H1 (cell line): Measurements from ENCODE around the gene CAV3. TPM values are rescaled to one million over a fixed set of nuclear protein-coding genes. Genes with fewer than 3 reads are reported as not detected.

Source experiments
- CTCF ChIA-PET: fragments of 300-600 bp; sonication (Branson Sonifier 250); formaldehyde crosslinking; loops from one replicate; lab custom pipeline; 2021; ENCODE audit not compliant: partially characterized antibody; lab: Charles Lee
- POLR2A ChIA-PET: fragments of 300-600 bp; sonication (Branson Sonifier 250); formaldehyde crosslinking; loops from one replicate; lab custom pipeline; 2021; ENCODE audit warnings: inconsistent platforms; ENCODE audit not compliant: partially characterized antibody; lab: Charles Lee
- DNase-seq, 2 experiments: peaks; one replicate each; pipeline versions ENCODE4 v3.0.0 to v3.0.0-alpha.2; 2010 to 2022; ENCODE audit warnings: low spot score in 2 of 2, low read depth in 1 of 2, mixed read lengths in 1 of 2
- FAIRE-seq: peaks from 2 replicates; lab custom pipeline; 2011; peaks lifted over from hg19 to GRCh38; lab: Jason Lieb, UNC
- H2AFZ ChIP-seq: 2 replicates; pipeline ENCODE4 v1.8.1; 2012; ENCODE audit warnings: low read length, inconsistent platforms
- H2AK5ac ChIP-seq: 2 replicates; pipeline ENCODE4 v1.6.1; 2013; ENCODE audit warnings: low read depth, low read length
- H2BK120ac ChIP-seq: replicated peaks from 2 replicates; pipeline ENCODE3; 2013; ENCODE audit warnings: low read depth, low read length, inconsistent platforms
- H2BK12ac ChIP-seq: 2 replicates; pipeline ENCODE4 v1.6.1; 2013; ENCODE audit warnings: low read depth, low read length
- H2BK15ac ChIP-seq: 2 replicates; pipeline ENCODE4 v1.6.1; 2013; ENCODE audit warnings: low read length
- H2BK20ac ChIP-seq: 2 replicates; pipeline ENCODE4 v1.6.1; 2013; ENCODE audit warnings: low read length
- H2BK5ac ChIP-seq: 2 replicates; pipeline ENCODE4 v1.6.1; 2013; ENCODE audit warnings: low read depth, low read length
- H3K14ac ChIP-seq: 2 replicates; pipeline ENCODE4 v1.6.1; 2013; ENCODE audit warnings: inconsistent platforms; ENCODE audit not compliant: insufficient read length
- H3K18ac ChIP-seq: 2 replicates; pipeline ENCODE4 v1.6.1; 2013; ENCODE audit warnings: low read length; ENCODE audit errors: extremely low read depth
- H3K23ac ChIP-seq: 2 replicates; pipeline ENCODE4 v1.6.1; 2013; ENCODE audit warnings: inconsistent platforms; ENCODE audit not compliant: insufficient read length
- H3K23me2 ChIP-seq: 2 replicates; pipeline ENCODE4 v1.6.1; 2013; ENCODE audit warnings: low read depth, low read length
- H3K27ac ChIP-seq: 2 replicates; pipeline ENCODE4 v1.6.1; 2011; ENCODE audit warnings: low read depth, low read length, inconsistent platforms
- H3K27me3 ChIP-seq, 4 experiments: replicated peaks in 1 of 4; 1 replicate in 1 of 4; 2 replicates in 3 of 4; pipeline versions ENCODE4 v1.6.1 to v1.8.1; 2011 to 2013; ENCODE audit warnings: low read length in 3 of 4, mild to moderate bottlenecking in 3 of 4, inconsistent platforms in 2 of 4, mixed read lengths in 2 of 4, moderate library complexity in 1 of 4; ENCODE audit not compliant: control insufficient read depth in 3 of 4, insufficient read depth in 3 of 4; ENCODE audit errors: extremely low read depth in 1 of 4
- H3K36me3 ChIP-seq, 4 experiments: 2 replicates each; pipeline versions ENCODE4 v1.6.1 to v1.8.1; 2011 to 2013; ENCODE audit warnings: mild to moderate bottlenecking in 4 of 4, low read length in 3 of 4, moderate library complexity in 2 of 4, control low read depth in 1 of 4, inconsistent platforms in 1 of 4; ENCODE audit not compliant: insufficient read depth in 4 of 4, control insufficient read depth in 2 of 4
- H3K4ac ChIP-seq: replicated peaks from 2 replicates; pipeline ENCODE3; 2013; ENCODE audit warnings: low read length, low read depth, mixed read lengths, inconsistent platforms; ENCODE audit not compliant: insufficient read length
- H3K4me1 ChIP-seq, 4 experiments: replicated peaks in 1 of 4; 1 replicate in 1 of 4; 2 replicates in 3 of 4; pipeline versions ENCODE4 v1.6.1 to v1.8.1; 2011 to 2013; ENCODE audit warnings: low read length in 3 of 4, inconsistent platforms in 2 of 4, mixed read lengths in 1 of 4; ENCODE audit not compliant: insufficient read depth in 4 of 4, control insufficient read depth in 3 of 4
- H3K4me2 ChIP-seq, 2 experiments: 2 replicates each; pipeline versions ENCODE4 v1.6.1 to v1.8.1; 2011 to 2013; ENCODE audit warnings: low read depth in 2 of 2, low read length in 2 of 2, control low read depth in 1 of 2, inconsistent platforms in 1 of 2, mild to moderate bottlenecking in 1 of 2; ENCODE audit not compliant: insufficient read depth in 1 of 2
- H3K4me3 ChIP-seq, 4 experiments: fragments of 200-600, 300-600 bp in 1 of 4; sonication (generic), shearing (Covaris generic), sonication (Bioruptor Twin) in 1 of 4; 2 replicates each; pipeline versions ENCODE4 v1.5.1 to v1.8.1; 2011 to 2016; ENCODE audit warnings: low read length in 4 of 4, low read depth in 3 of 4, control low read depth in 2 of 4, inconsistent platforms in 2 of 4, mild to moderate bottlenecking in 2 of 4, mixed read lengths in 1 of 4, moderate library complexity in 1 of 4; ENCODE audit not compliant: insufficient read depth in 2 of 4; ENCODE audit errors: extremely low read depth in 1 of 4
- H3K56ac ChIP-seq: replicated peaks from 2 replicates; pipeline ENCODE3; 2013; ENCODE audit warnings: low read depth, mild to moderate bottlenecking, mixed read lengths, low read length, inconsistent platforms; ENCODE audit not compliant: insufficient read length
- H3K79me1 ChIP-seq: 2 replicates; pipeline ENCODE4 v1.6.1; 2013; ENCODE audit warnings: low read depth, low read length, control low read depth
- H3K79me2 ChIP-seq, 2 experiments: 2 replicates each; pipeline versions ENCODE4 v1.6.1 to v1.8.1; 2012 to 2013; ENCODE audit warnings: low read length in 2 of 2, mild to moderate bottlenecking in 2 of 2, inconsistent platforms in 1 of 2; ENCODE audit not compliant: insufficient read depth in 2 of 2, control insufficient read depth in 1 of 2
- H3K9ac ChIP-seq, 4 experiments: replicated peaks in 1 of 4; 1 replicate in 1 of 4; 2 replicates in 3 of 4; pipeline versions ENCODE4 v1.6.1 to v1.8.1; 2011 to 2013; ENCODE audit warnings: low read depth in 3 of 4, low read length in 3 of 4, control low read depth in 2 of 4, mild to moderate bottlenecking in 2 of 4, moderate library complexity in 2 of 4, inconsistent platforms in 1 of 4; ENCODE audit errors: extremely low read depth in 1 of 4
- H3K9me3 ChIP-seq, 2 experiments: 2 replicates each; pipeline versions ENCODE4 v1.6.1 to v1.8.1; 2012 to 2013; ENCODE audit warnings: mild to moderate bottlenecking in 2 of 2, moderate library complexity in 2 of 2, control low read depth in 1 of 2, inconsistent platforms in 1 of 2, low read depth in 1 of 2, low read length in 1 of 2, mixed read lengths in 1 of 2; ENCODE audit not compliant: insufficient read depth in 2 of 2
- H4K20me1 ChIP-seq, 2 experiments: replicated peaks in 1 of 2; 2 replicates each; pipeline versions ENCODE3 to v1.8.1; 2011 to 2013; ENCODE audit warnings: inconsistent platforms in 2 of 2, low read length in 2 of 2, mild to moderate bottlenecking in 1 of 2; ENCODE audit not compliant: insufficient read depth in 2 of 2, control insufficient read depth in 1 of 2
- H4K5ac ChIP-seq: 2 replicates; pipeline ENCODE4 v1.6.1; 2013; ENCODE audit warnings: low read length, low read depth, mixed read lengths, inconsistent platforms; ENCODE audit not compliant: insufficient read length
- H4K8ac ChIP-seq: 2 replicates; pipeline ENCODE4 v1.8.0; 2013; ENCODE audit warnings: mild to moderate bottlenecking, moderate library complexity, low read length, inconsistent platforms; ENCODE audit not compliant: insufficient read depth; ENCODE audit errors: extremely low read depth
- H4K91ac ChIP-seq: replicated peaks from 2 replicates; pipeline ENCODE3; 2013; ENCODE audit warnings: low read length, mixed read lengths, inconsistent platforms; ENCODE audit not compliant: insufficient read length
- GABPA ChIP-seq: IDR thresholded peaks from 2 replicates; pipeline ENCODE4 v1.6.1; 2011; ENCODE audit warnings: mild to moderate bottlenecking, low read length, moderate library complexity, borderline replicate concordance; ENCODE audit not compliant: insufficient read depth
- HDAC6 ChIP-seq: IDR thresholded peaks from one replicate; pipeline ENCODE4 v1.7.1; 2012; ENCODE audit warnings: low read depth, mild to moderate bottlenecking, inconsistent platforms, low read length, moderate library complexity
- KDM1A ChIP-seq: fragments of 200-600, 300-600 bp; sonication (generic); IDR thresholded peaks from 2 replicates; pipeline ENCODE4 v1.7.1; 2016; ENCODE audit warnings: mild to moderate bottlenecking, low read length, borderline replicate concordance
- RAD21 ChIP-seq, 2 experiments: IDR thresholded peaks in 1 of 2; conservative IDR thresholded peaks in 1 of 2; 2 replicates each; pipeline ENCODE4 v1.6.1; 2011; ENCODE audit warnings: low read depth in 2 of 2, low read length in 2 of 2, improper control_type of control experiment in 1 of 2, inconsistent platforms in 1 of 2, mild to moderate bottlenecking in 1 of 2, moderate library complexity in 1 of 2
- RBBP5 ChIP-seq: IDR thresholded peaks from 2 replicates; pipeline ENCODE4 v1.7.1; 2012; ENCODE audit warnings: low read depth, mild to moderate bottlenecking, inconsistent platforms, low read length, moderate library complexity, borderline replicate concordance
- SP1 ChIP-seq: IDR thresholded peaks from 2 replicates; pipeline ENCODE4 v1.6.1; 2011; ENCODE audit warnings: low read depth, low read length
- TAF7 ChIP-seq: optimal IDR thresholded peaks from 2 replicates; pipeline ENCODE3; 2011; ENCODE audit warnings: low read depth, mild to moderate bottlenecking, inconsistent platforms, low read length, moderate library complexity, borderline replicate concordance
- TEAD4 ChIP-seq: IDR thresholded peaks from 2 replicates; pipeline ENCODE4 v1.6.1; 2012; ENCODE audit warnings: low read depth, low read length, inconsistent platforms, mixed read lengths
- WGBS, 2 experiments: shearing (Covaris generic) in 1 of 2; methylation state at CpG; one replicate each; pipeline versions ENCODE4 v1.1.6 to v1.1.7; 2013 to 2015; ENCODE audit warnings: low lambda C conversion rate in 2 of 2, mixed read lengths in 2 of 2, inconsistent platforms in 1 of 2, low coverage in 1 of 2, missing lambda C conversion rate in 1 of 2; ENCODE audit not compliant: insufficient replicate concordance in 2 of 2, insufficient coverage in 1 of 2, insufficient read length in 1 of 2; ENCODE audit errors: extremely low coverage in 1 of 2, missing lambda C conversion rate in 1 of 2; 5-methylcytosine and 5-hydroxymethylcytosine counted together
- polyA plus RNA-seq, 7 experiments: library from polyadenylated mRNA; depleted of rRNA in 3 of 7; stranded (reverse) in 5 of 7; unstranded in 2 of 7; fragments of >200 nt in 5 of 7; fragments of 200-250 nt in 2 of 7; gene quantifications; 1 replicate in 5 of 7; 2 replicates in 1 of 7; 4 replicates in 1 of 7; pipeline versions ENCODE4 v1.2.1 to v1.2.3, GENCODE V29; 2011 to 2013; ENCODE audit warnings: missing spikeins in 2 of 7, mixed read lengths in 2 of 7
- total RNA-seq: library from RNA; stranded (reverse); fragmentation: NEBNext Ultra II Directional; extraction: Animal tissue kit (Norgen Biotek cat#: 25700); gene quantifications from 2 replicates; pipeline ENCODE4 v1.2.1, GENCODE V29; 2021
- TF ChIP-seq, protein P1 (sequence below), 3 experiments: IDR thresholded peaks; 1 replicate in 2 of 3; 2 replicates in 1 of 3; pipeline versions ENCODE4 v1.5.1 to v1.6.1; 2011; ENCODE audit warnings: low read length in 3 of 3, mild to moderate bottlenecking in 3 of 3, inconsistent platforms in 2 of 3, low read depth in 1 of 3, moderate library complexity in 1 of 3; ENCODE audit not compliant: insufficient read depth in 1 of 3; ENCODE audit errors: control extremely low read depth in 1 of 3

The CAV3 gene
- total and polyA plus RNA-seq, 2 of the 8 experiments (the other 6 are each of a cell fraction or from before 2014, with no cell fraction given) = not detected

DNA sequence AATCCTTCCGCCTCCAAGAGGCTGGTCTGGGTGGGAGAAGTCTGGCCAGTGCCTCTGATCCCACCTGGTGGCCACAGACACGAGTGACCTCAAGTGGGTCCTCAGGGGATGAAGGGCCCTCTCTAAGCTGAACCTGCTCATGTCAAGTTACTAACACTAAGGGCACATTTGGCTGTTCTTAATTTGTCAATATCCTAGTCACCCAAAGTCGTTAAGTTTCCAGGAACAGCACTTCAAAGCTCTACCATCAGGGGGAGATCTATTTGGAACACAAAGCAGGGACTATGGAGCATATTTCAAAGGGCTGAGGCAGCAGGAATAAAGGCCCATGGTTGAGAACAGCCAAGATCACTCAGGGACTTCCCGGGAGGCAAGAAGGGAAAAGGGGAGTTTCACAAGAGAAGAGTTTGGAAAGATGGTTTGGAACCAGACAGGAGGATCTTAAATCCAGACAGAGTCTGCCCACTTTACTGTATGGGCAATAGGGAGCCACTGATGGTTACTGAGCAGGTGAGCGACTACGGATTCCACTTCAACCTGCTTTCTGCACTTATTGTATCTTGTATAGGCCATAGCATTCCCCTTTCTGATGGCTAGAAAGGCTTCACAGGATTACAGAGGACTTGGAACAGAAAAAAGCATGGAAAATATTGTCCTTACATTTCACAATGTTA is 22.1 kb downstream of the CAV3 start:
- peaks cover 0 to 3% (median 1%) of the 10 kb centered on the region in 4 experiments; a peak in 3 of 7 replicates for H3K4me1 ChIP-seq
- H2AK5ac ChIP-seq = no peak overlapping the region
- H3K9me3 ChIP-seq = no peaks in the 10 kb centered on the region
- H4K5ac ChIP-seq = no peak overlapping the region
- ChIA-PET CTCF (interaction anchor here (0.6 to 3.7 kb wide), 21 partner anchors 8 to 1157 kb away, joined by 3 to 27 read pairs (median 4); partner anchors contain the start of gene OXTR), POLR2A (interaction anchor here (1.5 kb wide), 1 partner anchor 11 kb away, joined by 5 read pairs; no protein-coding TSS in a partner anchor)
- H2BK12ac ChIP-seq = no peak overlapping the region
- H2BK15ac ChIP-seq = no peak overlapping the region
- H2BK20ac ChIP-seq = no peak overlapping the region
- H4K91ac ChIP-seq = no peak overlapping the region
- H2BK120ac ChIP-seq = no peak overlapping the region
- no peak overlapping the region for H3K23ac ChIP-seq
- no peak overlapping the region for H3K4me2 ChIP-seq
- H2AFZ ChIP-seq = no peak overlapping the region
- H3K27ac ChIP-seq = no peak overlapping the region
- no peak overlapping the region for H3K4me3 ChIP-seq
- H3K36me3 ChIP-seq = no peaks in the 10 kb centered on the region
- no peaks in the 10 kb centered on the region for H3K79me2 ChIP-seq
- H3K23me2 ChIP-seq = no peaks in the 10 kb centered on the region
- H3K4ac ChIP-seq = no peak overlapping the region
- H3K18ac ChIP-seq = no peak overlapping the region
- peaks cover 0 to 2% of the 10 kb centered on the region in 2 experiments for H4K20me1 ChIP-seq
- no peak overlapping the region for H2BK5ac ChIP-seq
- H3K9ac ChIP-seq = no peak overlapping the region
- FAIRE-seq (peak; percentile 74), DNase-seq (no peak)
- H3K79me1 ChIP-seq = no peaks in the 10 kb centered on the region
- 72% methylated on average over 6 of the region's 6 CpGs; no CpG with 5 or more reads in 1 of the 2 experiments for WGBS, 2 experiments
- no peak overlapping the region for H4K8ac ChIP-seq
- H3K56ac ChIP-seq = no peak overlapping the region
- peaks cover 0 to 4% (median 0%) of the 10 kb centered on the region in 4 experiments; a peak in 2 of 7 replicates for H3K27me3 ChIP-seq
- no peak overlapping the region for H3K14ac ChIP-seq
- TF ChIP-seq RBBP5 = no peak
- no peak for TF ChIP-seq HDAC6
- TF ChIP-seq KDM1A = peak; percentile 94
- no peak for TF ChIP-seq TEAD4
- TF ChIP-seq, protein P1, sequence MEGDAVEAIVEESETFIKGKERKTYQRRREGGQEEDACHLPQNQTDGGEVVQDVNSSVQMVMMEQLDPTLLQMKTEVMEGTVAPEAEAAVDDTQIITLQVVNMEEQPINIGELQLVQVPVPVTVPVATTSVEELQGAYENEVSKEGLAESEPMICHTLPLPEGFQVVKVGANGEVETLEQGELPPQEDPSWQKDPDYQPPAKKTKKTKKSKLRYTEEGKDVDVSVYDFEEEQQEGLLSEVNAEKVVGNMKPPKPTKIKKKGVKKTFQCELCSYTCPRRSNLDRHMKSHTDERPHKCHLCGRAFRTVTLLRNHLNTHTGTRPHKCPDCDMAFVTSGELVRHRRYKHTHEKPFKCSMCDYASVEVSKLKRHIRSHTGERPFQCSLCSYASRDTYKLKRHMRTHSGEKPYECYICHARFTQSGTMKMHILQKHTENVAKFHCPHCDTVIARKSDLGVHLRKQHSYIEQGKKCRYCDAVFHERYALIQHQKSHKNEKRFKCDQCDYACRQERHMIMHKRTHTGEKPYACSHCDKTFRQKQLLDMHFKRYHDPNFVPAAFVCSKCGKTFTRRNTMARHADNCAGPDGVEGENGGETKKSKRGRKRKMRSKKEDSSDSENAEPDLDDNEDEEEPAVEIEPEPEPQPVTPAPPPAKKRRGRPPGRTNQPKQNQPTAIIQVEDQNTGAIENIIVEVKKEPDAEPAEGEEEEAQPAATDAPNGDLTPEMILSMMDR (IDR thresholded peaks at IDR 0.05; ENCODE audit: control extremely low read depth in 1 of 3, insufficient read depth in 1 of 3, low read depth in 1 of 3, low read length in 3 of 3) = peak; percentile 12 to 62 (median 17)
- no peak for TF ChIP-seq TAF7
- TF ChIP-seq SP1 = no peak
- TF ChIP-seq RAD21 (IDR thresholded peaks at IDR 0.05 in 1 of 2, conservative IDR thresholded peaks at IDR 0.05 in 1 of 2; ENCODE audit: low read depth in 2 of 2, low read length in 2 of 2) = peak in 1 of 2 experiments; percentile 20; a peak in 3 of 4 replicates
- no peak for TF ChIP-seq GABPA
